Fibroblast of pulmonary artery (primary cell): ENCODE results near the gene MYBBP1A.
"Not testable (repeated sequence)": the region's sequence is repeated elsewhere in the genome, so short reads cannot be mapped to it uniquely, and the experiment has no call there.

ENCODE experiments used
- DNase-seq: peaks from one replicate; pipeline ENCODE4 v3.0.0-alpha.2; 2010; ENCODE audit warnings: low read depth
- H3K4me3 ChIP-seq: replicated peaks from 2 replicates; pipeline ENCODE4 v1.5.1; 2011; ENCODE audit warnings: low read depth, mild to moderate bottlenecking, control low read depth, low read length, moderate library complexity
- CTCF ChIP-seq: IDR thresholded peaks from 2 replicates; pipeline ENCODE4 v1.5.1; 2011; ENCODE audit warnings: mild to moderate bottlenecking, control low read depth, low read length, inconsistent platforms; ENCODE audit errors: missing control alignments

Gene MYBBP1A

GRCh38 chr17:4554997-4555799, at the start of gene MYBBP1A:
TSS of gene MYBBP1A (minus strand) at chr17:4555384. CDS start at chr17:4555324, 60 bp downstream.
- peak within 1 kb of the TSS; percentile 81 for H3K4me3 ChIP-seq
- TF ChIP-seq CTCF = peak; percentile 5
- peak; percentile 95 for DNase-seq

GRCh38 chr17:4604736-4605135, 49.6 kb upstream of the MYBBP1A start:
- not testable (repeated sequence) for H3K4me3 ChIP-seq, DNase-seq

GRCh38 chr17:4604111-4604644, 49.0 kb upstream of the MYBBP1A start:
- H3K4me3 ChIP-seq = no peak overlapping the region
- TF ChIP-seq CTCF = no peak
- peak; percentile 55 for DNase-seq

GRCh38 chr17:4602041-4602440, 46.9 kb upstream of the MYBBP1A start:
- DNase-seq = no peak
- H3K4me3 ChIP-seq = no peak overlapping the region

GRCh38 chr17:4601326-4601725, 46.1 kb upstream of the MYBBP1A start:
- H3K4me3 ChIP-seq = no peak overlapping the region
- TF ChIP-seq CTCF = no peak
- DNase-seq = no peak

More at GRCh38 chr17:4602041-4602440, 46.9 kb upstream of the MYBBP1A start:
- no peak for TF ChIP-seq CTCF

GRCh38 chr17:4600563-4600962, 45.4 kb upstream of the MYBBP1A start:
- DNase-seq = no peak
- H3K4me3 ChIP-seq = no peak overlapping the region
- TF ChIP-seq CTCF = no peak

- no peak for TF ChIP-seq CTCF
- H3K4me3 ChIP-seq = no peak overlapping the region
- peak; percentile 51 for DNase-seq
Observed at GRCh38 chr17:4599505-4600281, 44.5 kb upstream of the MYBBP1A start.
